ENCODE measurements around the gene NKX2-1. TPM values are rescaled to one million over a fixed set of nuclear protein-coding genes. Genes with fewer than 3 reads are reported as not detected.

NKX2-1 gene
- total RNA-seq, 3 donors from 2014 or later (not counting 1 experiment from before 2014, with no cell fraction given): not detected

DNA sequence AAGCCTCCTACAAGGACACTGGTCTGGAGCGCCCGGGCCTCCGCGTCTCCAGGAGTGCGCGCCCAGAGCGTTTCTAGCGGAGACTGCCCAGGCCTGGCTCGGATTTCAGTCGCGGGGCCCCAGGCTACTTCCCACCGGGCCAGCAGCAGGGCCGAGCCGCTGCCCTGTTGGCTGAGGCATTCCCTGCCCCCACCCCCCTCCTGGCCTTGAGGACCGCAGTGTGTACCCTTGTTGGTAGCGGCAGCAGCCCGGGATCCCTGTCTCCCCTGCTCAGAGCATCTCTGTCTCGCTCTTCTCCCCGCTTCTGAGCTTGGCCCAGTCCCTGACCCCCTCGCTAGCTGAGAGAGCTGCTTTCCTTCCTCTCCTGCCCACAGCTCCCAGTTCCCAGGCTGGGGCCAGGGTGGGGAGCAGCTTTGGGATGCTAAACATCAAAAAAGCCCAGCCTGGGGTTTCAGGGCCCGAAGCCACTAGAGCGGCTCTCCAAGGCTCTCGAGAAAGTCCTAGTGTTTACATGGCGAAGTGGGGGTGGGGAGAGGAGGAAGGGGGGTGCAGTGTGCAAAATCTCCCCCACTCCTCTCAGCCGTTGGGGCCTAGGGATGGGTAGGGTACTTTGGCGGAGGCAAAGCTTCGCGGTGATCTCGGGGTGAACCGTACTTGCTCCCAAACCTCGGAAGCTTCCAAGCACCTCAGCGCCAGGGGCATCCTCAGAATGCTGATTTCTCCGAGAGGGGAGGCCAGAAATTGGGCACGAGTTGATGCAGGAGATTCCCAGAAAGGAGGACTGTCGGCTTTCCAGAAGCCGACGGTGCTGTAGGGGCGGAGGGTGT, 6.4 kb downstream of the NKX2-1 start:
- H3K9me3 Mint-ChIP-seq: peaks cover 2 to 5% of the 10 kb centered on the region in 2 donors
- no peak overlapping the region for H3K27ac ChIP-seq (ENCODE audit: low read length)
- TF ChIP-seq, protein P1, sequence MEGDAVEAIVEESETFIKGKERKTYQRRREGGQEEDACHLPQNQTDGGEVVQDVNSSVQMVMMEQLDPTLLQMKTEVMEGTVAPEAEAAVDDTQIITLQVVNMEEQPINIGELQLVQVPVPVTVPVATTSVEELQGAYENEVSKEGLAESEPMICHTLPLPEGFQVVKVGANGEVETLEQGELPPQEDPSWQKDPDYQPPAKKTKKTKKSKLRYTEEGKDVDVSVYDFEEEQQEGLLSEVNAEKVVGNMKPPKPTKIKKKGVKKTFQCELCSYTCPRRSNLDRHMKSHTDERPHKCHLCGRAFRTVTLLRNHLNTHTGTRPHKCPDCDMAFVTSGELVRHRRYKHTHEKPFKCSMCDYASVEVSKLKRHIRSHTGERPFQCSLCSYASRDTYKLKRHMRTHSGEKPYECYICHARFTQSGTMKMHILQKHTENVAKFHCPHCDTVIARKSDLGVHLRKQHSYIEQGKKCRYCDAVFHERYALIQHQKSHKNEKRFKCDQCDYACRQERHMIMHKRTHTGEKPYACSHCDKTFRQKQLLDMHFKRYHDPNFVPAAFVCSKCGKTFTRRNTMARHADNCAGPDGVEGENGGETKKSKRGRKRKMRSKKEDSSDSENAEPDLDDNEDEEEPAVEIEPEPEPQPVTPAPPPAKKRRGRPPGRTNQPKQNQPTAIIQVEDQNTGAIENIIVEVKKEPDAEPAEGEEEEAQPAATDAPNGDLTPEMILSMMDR (IDR thresholded peaks at IDR 0.05): no peak

DNA sequence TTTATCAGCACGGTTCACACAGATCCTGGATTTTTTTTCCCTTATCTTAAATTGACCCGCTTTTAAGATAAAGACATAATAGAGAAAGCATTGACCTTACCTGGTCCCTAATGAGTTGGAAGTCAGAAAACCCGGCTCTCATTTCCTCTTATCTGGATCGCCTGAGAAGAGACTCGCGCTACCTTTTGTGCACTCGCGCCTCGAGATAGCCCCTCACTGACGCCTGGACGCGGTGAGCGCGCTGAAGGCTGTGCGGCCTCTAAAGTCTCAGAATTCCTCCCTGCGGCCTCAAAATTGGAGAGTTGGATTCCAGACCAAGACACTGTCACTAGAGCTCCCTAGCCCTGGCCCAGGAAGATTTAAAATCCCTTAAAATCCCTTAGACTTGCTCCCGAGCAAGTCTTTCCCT, 7.0 kb downstream of the NKX2-1 start:
- ATAC-seq (no peak), DNase-seq (no peak)
- Mint-ChIP-seq H3K36me3 (peaks cover 8% of the 10 kb centered on the region), H3K4me3 (no peak overlapping the region), H3K4me1 (no peaks in the 10 kb centered on the region), H3K9me3 (peaks cover 2 to 5% of the 10 kb centered on the region in 2 donors), H3K27me3 (ENCODE audit: low read depth in 2 of 2) (peaks cover 62 to 82% of the 10 kb centered on the region in 2 donors), H3K27ac (no peak overlapping the region)
- intact Hi-C loops (cut with micrococcal nuclease): no loop called here
- no peaks in the 10 kb centered on the region for H3K4me1 ChIP-seq (ENCODE audit: control insufficient read depth, insufficient read depth, low read length)
- H3K36me3 ChIP-seq (ENCODE audit: control insufficient read depth, insufficient read depth, low read length): no peaks in the 10 kb centered on the region
- no peak overlapping the region for H3K4me3 ChIP-seq (ENCODE audit: low read length)
- WGBS (ENCODE audit: insufficient coverage): 9% methylated on average over 17 of the region's 17 CpGs
- H3K27ac ChIP-seq (ENCODE audit: low read length): no peak overlapping the region
- peaks cover 59% of the 10 kb centered on the region for H3K27me3 ChIP-seq (ENCODE audit: control insufficient read depth, insufficient read depth, low read length)
- TF ChIP-seq, protein P1 (IDR thresholded peaks at IDR 0.05): no peak
- peaks cover 15% of the 10 kb centered on the region for H3K9me3 ChIP-seq (ENCODE audit: control insufficient read depth, insufficient read depth, low read length)

More for the DNA sequence above, 6.4 kb downstream of the NKX2-1 start:
- ATAC-seq (no peak), DNase-seq (no peak)
- no peaks in the 10 kb centered on the region for H3K4me1 ChIP-seq (ENCODE audit: control insufficient read depth, insufficient read depth, low read length)
- 9% methylated on average over 37 of the region's 38 CpGs for WGBS (ENCODE audit: insufficient coverage)
- Mint-ChIP-seq H3K27me3 (ENCODE audit: low read depth in 2 of 2) (peaks cover 60 to 80% of the 10 kb centered on the region in 2 donors), H3K27ac (no peak overlapping the region), H3K4me1 (no peaks in the 10 kb centered on the region), H3K4me3 (no peak overlapping the region), H3K36me3 (peaks cover 7% of the 10 kb centered on the region)
- H3K4me3 ChIP-seq (ENCODE audit: low read length): no peak overlapping the region
- intact Hi-C loops (cut with micrococcal nuclease): no loop called here
- peaks cover 56% of the 10 kb centered on the region for H3K27me3 ChIP-seq (ENCODE audit: control insufficient read depth, insufficient read depth, low read length)
- no peaks in the 10 kb centered on the region for H3K36me3 ChIP-seq (ENCODE audit: control insufficient read depth, insufficient read depth, low read length)
- H3K9me3 ChIP-seq (ENCODE audit: control insufficient read depth, insufficient read depth, low read length): peaks cover 12% of the 10 kb centered on the region

DNA sequence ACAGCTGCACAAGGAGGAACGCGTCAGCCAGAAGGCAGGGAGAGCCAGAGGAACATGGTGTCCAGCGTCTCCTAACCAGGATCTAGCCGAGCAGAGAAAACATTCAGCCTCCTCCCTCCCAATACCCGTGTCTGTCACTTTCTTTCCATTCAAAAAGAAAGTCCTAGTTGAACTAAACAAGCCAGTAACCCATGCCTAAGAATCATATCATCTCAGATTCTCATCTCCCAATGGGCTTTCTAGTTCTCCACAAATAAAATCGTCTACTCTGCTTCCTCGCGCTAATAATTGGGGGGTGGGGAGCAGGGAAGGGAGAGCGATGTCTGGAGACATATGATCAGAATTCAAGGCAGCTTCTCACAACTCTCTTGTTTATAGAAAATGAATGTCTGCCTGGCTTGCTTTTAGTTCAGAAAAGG, 7.4 kb downstream of the NKX2-1 start:
- Histone ChIP-seq H3K27ac (ENCODE audit: low read length) (no peak overlapping the region), H3K36me3 (ENCODE audit: control insufficient read depth, insufficient read depth, low read length) (no peaks in the 10 kb centered on the region), H3K4me3 (ENCODE audit: low read length) (no peak overlapping the region), H3K4me1 (ENCODE audit: control insufficient read depth, insufficient read depth, low read length) (no peaks in the 10 kb centered on the region), H3K27me3 (ENCODE audit: control insufficient read depth, insufficient read depth, low read length) (peaks cover 60% of the 10 kb centered on the region), H3K9me3 (ENCODE audit: control insufficient read depth, insufficient read depth, low read length) (peaks cover 15% of the 10 kb centered on the region)
- Mint-ChIP-seq H3K27ac (no peak overlapping the region), H3K9me3 (peaks cover 2 to 5% of the 10 kb centered on the region in 2 donors), H3K36me3 (peaks cover 12% of the 10 kb centered on the region), H3K4me1 (no peaks in the 10 kb centered on the region), H3K27me3 (ENCODE audit: low read depth in 2 of 2) (peaks cover 66 to 87% of the 10 kb centered on the region in 2 donors), H3K4me3 (no peak overlapping the region)
- ATAC-seq (no peak), DNase-seq (no peak)
- intact Hi-C loops (cut with micrococcal nuclease): no loop called here
- TF ChIP-seq, protein P1 (IDR thresholded peaks at IDR 0.05): no peak
- WGBS (ENCODE audit: insufficient coverage): 2% methylated on average over 6 of the region's 9 CpGs
